Uterus (tissue), 2 donors: ENCODE data around the gene ENHO.
A peak's percentile ranks its signal among the peaks of the same experiment; 100 is the strongest.

Experiments
- POLR2A ChIP-seq, 2 donors: fragments of 450-650 bp; IDR thresholded peaks; one replicate each; pipeline ENCODE4 v1.6.1; 2016; ENCODE audit warnings: antibody characterized with exemption in 2 of 2, mild to moderate bottlenecking in 1 of 2, moderate library complexity in 1 of 2
- TF ChIP-seq, protein P1 (sequence below), 4 experiments: fragments of 200-600 bp in 2 of 4; fragments of 450-650 bp in 2 of 4; sonication (generic) in 2 of 4; IDR thresholded peaks; one replicate each; pipeline ENCODE4 v1.5.1; 2016 to 2019; ENCODE audit warnings: antibody characterized with exemption in 4 of 4, mild to moderate bottlenecking in 2 of 4, moderate library complexity in 1 of 4

DNA sequence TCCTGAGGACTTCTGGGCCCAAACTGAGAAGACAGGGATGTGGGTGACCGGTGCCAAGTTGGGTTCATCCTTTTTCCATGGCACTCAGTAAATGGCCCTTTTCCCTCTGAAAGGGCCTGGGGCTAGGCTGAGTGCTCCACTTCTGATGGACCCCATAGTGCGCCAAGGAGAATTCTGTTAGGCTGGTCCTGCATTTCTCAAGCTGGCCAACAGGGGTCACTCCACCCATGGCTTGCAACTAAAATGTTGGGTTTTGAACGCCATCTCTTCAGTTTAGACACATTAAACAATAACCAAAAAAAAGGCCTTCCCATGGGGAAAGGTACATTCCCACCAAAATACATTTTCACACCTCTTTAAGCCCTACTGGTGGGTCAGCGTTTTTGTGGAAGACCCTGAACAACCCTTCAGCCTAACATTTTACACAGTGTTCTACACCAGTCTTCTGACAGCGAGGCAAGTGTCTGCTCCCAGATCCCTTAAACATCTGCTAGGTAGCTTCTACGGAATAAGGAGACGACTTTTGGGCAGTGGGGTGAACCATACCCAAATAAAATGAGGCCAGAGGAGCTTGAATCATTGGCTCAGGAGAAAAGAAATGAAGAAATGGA is 39.5 kb upstream of the ENHO start:
- TF ChIP-seq, protein P1, sequence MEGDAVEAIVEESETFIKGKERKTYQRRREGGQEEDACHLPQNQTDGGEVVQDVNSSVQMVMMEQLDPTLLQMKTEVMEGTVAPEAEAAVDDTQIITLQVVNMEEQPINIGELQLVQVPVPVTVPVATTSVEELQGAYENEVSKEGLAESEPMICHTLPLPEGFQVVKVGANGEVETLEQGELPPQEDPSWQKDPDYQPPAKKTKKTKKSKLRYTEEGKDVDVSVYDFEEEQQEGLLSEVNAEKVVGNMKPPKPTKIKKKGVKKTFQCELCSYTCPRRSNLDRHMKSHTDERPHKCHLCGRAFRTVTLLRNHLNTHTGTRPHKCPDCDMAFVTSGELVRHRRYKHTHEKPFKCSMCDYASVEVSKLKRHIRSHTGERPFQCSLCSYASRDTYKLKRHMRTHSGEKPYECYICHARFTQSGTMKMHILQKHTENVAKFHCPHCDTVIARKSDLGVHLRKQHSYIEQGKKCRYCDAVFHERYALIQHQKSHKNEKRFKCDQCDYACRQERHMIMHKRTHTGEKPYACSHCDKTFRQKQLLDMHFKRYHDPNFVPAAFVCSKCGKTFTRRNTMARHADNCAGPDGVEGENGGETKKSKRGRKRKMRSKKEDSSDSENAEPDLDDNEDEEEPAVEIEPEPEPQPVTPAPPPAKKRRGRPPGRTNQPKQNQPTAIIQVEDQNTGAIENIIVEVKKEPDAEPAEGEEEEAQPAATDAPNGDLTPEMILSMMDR (IDR thresholded peaks at IDR 0.05) = peak in 1 of 4 experiments; percentile 5
- TF ChIP-seq POLR2A (IDR thresholded peaks at IDR 0.05) = no peak
